Subcutaneous adipose tissue (tissue), 4 donors: ENCODE results near the gene RPA3. TPM values are rescaled to one million over a fixed set of nuclear protein-coding genes. Genes with fewer than 3 reads are reported as not detected.

Source experiments
- total RNA-seq, 4 donors: library from RNA; depleted of rRNA; stranded (reverse); fragments of >200 nt; gene quantifications; one replicate each; pipeline ENCODE4 v1.1.0, GENCODE V29; 2016
- TF ChIP-seq, protein P1 (sequence below): fragments of 450-650 bp; IDR thresholded peaks from one replicate; pipeline ENCODE4 v1.5.1; 2016; ENCODE audit warnings: low read depth, mild to moderate bottlenecking, control low read depth, antibody characterized with exemption, moderate library complexity

RPA3 gene
- total RNA-seq, 4 donors from 2014 or later = 10.5 to 22.7 (median 16.9) TPM

GRCh38 chr7:7618410-7618809 is 100.0 kb downstream of the RPA3 start:
- TF ChIP-seq, protein P1, sequence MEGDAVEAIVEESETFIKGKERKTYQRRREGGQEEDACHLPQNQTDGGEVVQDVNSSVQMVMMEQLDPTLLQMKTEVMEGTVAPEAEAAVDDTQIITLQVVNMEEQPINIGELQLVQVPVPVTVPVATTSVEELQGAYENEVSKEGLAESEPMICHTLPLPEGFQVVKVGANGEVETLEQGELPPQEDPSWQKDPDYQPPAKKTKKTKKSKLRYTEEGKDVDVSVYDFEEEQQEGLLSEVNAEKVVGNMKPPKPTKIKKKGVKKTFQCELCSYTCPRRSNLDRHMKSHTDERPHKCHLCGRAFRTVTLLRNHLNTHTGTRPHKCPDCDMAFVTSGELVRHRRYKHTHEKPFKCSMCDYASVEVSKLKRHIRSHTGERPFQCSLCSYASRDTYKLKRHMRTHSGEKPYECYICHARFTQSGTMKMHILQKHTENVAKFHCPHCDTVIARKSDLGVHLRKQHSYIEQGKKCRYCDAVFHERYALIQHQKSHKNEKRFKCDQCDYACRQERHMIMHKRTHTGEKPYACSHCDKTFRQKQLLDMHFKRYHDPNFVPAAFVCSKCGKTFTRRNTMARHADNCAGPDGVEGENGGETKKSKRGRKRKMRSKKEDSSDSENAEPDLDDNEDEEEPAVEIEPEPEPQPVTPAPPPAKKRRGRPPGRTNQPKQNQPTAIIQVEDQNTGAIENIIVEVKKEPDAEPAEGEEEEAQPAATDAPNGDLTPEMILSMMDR = no peak

- TF ChIP-seq, protein P1 = no peak
These were observed 100.9 kb downstream of the RPA3 start for GRCh38 chr7:7617550-7617949.

- TF ChIP-seq, protein P1 = no peak
These were observed 104.2 kb downstream of the RPA3 start for GRCh38 chr7:7614018-7614741.

DNA sequence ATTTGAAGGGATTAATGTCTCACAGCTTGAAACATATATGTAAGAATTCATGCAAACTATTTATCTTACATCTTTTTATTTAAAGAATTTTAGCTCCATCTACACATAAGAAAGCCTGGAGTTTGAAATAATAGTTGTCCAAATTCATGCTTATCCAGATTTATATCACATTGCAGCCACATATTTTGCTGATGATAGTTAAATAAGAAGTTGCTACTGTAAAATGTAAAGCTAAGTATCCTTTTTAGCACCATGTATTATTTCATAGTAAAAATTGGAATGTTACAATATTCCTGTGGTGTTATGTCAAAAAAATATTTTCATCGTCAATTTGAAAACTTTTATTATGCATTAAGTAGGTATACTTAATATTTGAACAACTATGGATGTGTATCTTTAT is 105.2 kb downstream of the RPA3 start:
- TF ChIP-seq, protein P1 = no peak

- TF ChIP-seq, protein P1 = no peak
These were observed 105.9 kb downstream of the RPA3 start for GRCh38 chr7:7612519-7612918.

DNA sequence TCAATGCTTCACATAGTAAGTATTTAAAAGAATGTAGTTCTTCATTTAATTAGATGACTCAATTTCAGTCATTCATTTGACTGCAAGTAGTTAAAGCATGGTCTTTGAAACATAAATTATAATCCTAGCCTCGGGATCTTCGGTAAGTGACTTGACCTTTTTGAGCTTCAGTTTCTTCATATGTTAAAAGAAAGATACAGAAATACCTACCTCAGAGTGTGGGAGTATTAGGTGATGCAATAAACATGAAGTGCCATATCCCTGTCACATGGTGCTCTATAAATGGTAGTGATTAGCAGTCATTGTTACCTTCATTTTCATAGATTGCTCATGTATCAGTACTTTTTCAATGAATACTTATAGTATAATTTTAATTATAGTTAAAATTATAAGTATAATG is 109.1 kb downstream of the RPA3 start:
- TF ChIP-seq, protein P1 = no peak

DNA sequence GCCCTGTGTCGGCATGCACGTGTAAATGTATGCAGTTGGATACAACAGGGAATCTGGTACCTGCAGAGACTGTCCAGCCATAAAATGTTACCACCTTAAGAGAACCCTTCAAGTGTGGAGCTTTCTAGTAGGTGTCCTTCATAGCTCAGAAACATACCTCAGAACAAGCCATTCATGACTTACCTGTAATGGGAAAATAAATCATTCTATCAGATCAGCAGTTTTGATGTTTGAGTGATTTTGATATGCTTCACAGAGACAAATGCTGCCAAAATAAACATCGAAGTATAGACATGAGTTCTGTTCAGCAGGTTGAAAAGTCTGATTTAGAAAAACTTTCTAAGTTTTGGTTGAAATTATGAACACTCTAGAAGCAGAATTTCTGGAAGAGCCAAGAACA is 111.4 kb downstream of the RPA3 start:
- TF ChIP-seq, protein P1 = no peak
